Peyer's patch (tissue), 4 donors: ENCODE measurements around the gene TBCC.

ENCODE experiments used
- CTCF ChIP-seq, 6 experiments: fragments of 450-650 bp in 4 of 6; fragments of 200-600 bp in 2 of 6; sonication (generic) in 1 of 6; IDR thresholded peaks; one replicate each; pipeline ENCODE4 v1.5.1; 2017 to 2019; ENCODE audit warnings: antibody characterized with exemption in 6 of 6, mild to moderate bottlenecking in 3 of 6, moderate library complexity in 1 of 6
- POLR2A ChIP-seq, 2 donors: fragments of 450-650 bp; IDR thresholded peaks; one replicate each; pipeline ENCODE4 v1.5.1; 2017; ENCODE audit warnings: antibody characterized with exemption in 2 of 2, mild to moderate bottlenecking in 2 of 2, moderate library complexity in 2 of 2

DNA sequence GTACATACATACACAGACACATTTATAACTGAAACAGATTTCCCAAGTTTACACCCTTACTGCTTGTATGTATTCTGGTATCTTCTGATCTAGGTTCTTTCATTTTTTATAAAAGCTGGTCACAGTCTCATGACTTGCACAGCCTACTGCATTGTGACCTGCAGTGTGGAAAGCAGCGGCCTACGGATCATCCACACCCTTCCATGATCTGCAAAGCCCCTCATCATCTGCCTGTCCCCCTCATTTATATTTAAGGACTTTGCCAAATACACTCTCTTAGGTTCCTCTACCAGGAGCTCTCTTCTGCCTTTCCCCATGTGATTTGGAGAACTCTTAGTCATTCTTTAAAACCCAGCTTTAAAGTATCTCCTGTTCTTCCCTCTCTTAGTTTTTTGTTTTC lies 23.9 kb upstream of the TBCC start:
- TF ChIP-seq CTCF (IDR thresholded peaks at IDR 0.05): no peak
- no peak for TF ChIP-seq POLR2A (IDR thresholded peaks at IDR 0.05)
